GM12878 (cell line): ENCODE data around the gene CCR7. TPM values are rescaled to one million over a fixed set of nuclear protein-coding genes. Genes with fewer than 3 reads are reported as not detected.
A peak's percentile ranks its signal among the peaks of the same experiment; 100 is the strongest.

Source experiments
- ATF2 ChIP-seq: IDR thresholded peaks from 2 replicates; pipeline ENCODE4 v1.6.1; 2012; ENCODE audit warnings: low read length, inconsistent platforms
- ATF7 ChIP-seq: fragments of 450-650 bp; IDR thresholded peaks from 2 replicates; pipeline ENCODE4 v1.6.1; 2016; ENCODE audit warnings: low read depth, mild to moderate bottlenecking
- BACH1 ChIP-seq: fragments of 450-650 bp; IDR thresholded peaks from 2 replicates; pipeline ENCODE4 v1.6.1; 2017; ENCODE audit warnings: mild to moderate bottlenecking, borderline replicate concordance
- CBFB ChIP-seq: IDR thresholded peaks from 2 replicates; pipeline ENCODE4 v1.6.1; 2016; ENCODE audit warnings: antibody characterized with exemption, low read depth
- CBX5 ChIP-seq: sonication (generic); IDR thresholded peaks from 2 replicates; pipeline ENCODE4 v1.6.1; 2016; ENCODE audit warnings: low read depth, moderate library complexity, mild to moderate bottlenecking, inconsistent platforms
- CREM ChIP-seq: IDR thresholded peaks from 2 replicates; pipeline ENCODE4 v1.6.1; 2014; ENCODE audit warnings: antibody characterized with exemption, low read depth
- DPF2 ChIP-seq: fragments of 450-650 bp; IDR thresholded peaks from 2 replicates; pipeline ENCODE4 v1.6.1; 2017; ENCODE audit warnings: mild to moderate bottlenecking
- EED ChIP-seq: sonication (generic); IDR thresholded peaks from 2 replicates; pipeline ENCODE4 v1.6.1; 2016; ENCODE audit warnings: antibody characterized with exemption, low read depth
- JUNB ChIP-seq: IDR thresholded peaks from 2 replicates; pipeline ENCODE4 v1.6.1; 2016; ENCODE audit warnings: antibody characterized with exemption, mild to moderate bottlenecking
- JUND ChIP-seq: IDR thresholded peaks from 2 replicates; pipeline ENCODE4 v1.6.1; 2012; ENCODE audit warnings: low read depth, mild to moderate bottlenecking, low read length, improper control_type of control experiment, moderate library complexity
- MTA3 ChIP-seq: IDR thresholded peaks from 2 replicates; pipeline ENCODE4 v1.6.1; 2012; ENCODE audit warnings: low read length, inconsistent platforms, borderline replicate concordance
- POLR2AphosphoS5 ChIP-seq: IDR thresholded peaks from 2 replicates; pipeline ENCODE4 v1.6.1; 2011; ENCODE audit warnings: mild to moderate bottlenecking, low read length, inconsistent platforms
- RCOR1 ChIP-seq: conservative IDR thresholded peaks from 2 replicates; pipeline ENCODE4 v1.6.1; 2012; ENCODE audit warnings: low read depth, low read length, improper control_type of control experiment
- RELB ChIP-seq: fragments of 450-650 bp; IDR thresholded peaks from 2 replicates; pipeline ENCODE4 v1.6.1; 2017; ENCODE audit warnings: low read depth, mild to moderate bottlenecking, moderate library complexity
- SIX5 ChIP-seq: IDR thresholded peaks from 2 replicates; pipeline ENCODE4 v1.6.1; 2011; ENCODE audit warnings: mild to moderate bottlenecking, low read depth, low read length, moderate library complexity; ENCODE audit not compliant: severe bottlenecking
- SMARCA5 ChIP-seq: fragments of 450-650 bp; IDR thresholded peaks from 2 replicates; pipeline ENCODE4 v1.6.1; 2017; ENCODE audit warnings: mild to moderate bottlenecking
- TBL1XR1 ChIP-seq: IDR thresholded peaks from 2 replicates; pipeline ENCODE4 v1.6.1; 2012; ENCODE audit warnings: low read depth, low read length, improper control_type of control experiment
- YBX1 ChIP-seq: fragments of 450-650 bp; IDR thresholded peaks from 2 replicates; pipeline ENCODE4 v1.6.1; 2016; ENCODE audit warnings: antibody characterized with exemption
- ZBED1 ChIP-seq: IDR thresholded peaks from 2 replicates; pipeline ENCODE4 v1.6.1; 2016; ENCODE audit warnings: borderline replicate concordance
- polyA plus RNA-seq, 11 experiments: library from polyadenylated mRNA; depleted of rRNA in 4 of 11; unstranded in 6 of 11; stranded (reverse) in 5 of 11; fragments of >200 nt; fragmentation: Nextera tagmentation in 4 of 11; fragmentation: Illumina TruSeq in 1 of 11; extraction: Ambion mirVana in 4 of 11; extraction: Trizol in 1 of 11; gene quantifications; 1 replicate in 1 of 11; 2 replicates in 10 of 11; pipeline versions ENCODE4 v1.2.1 to v1.2.3, GENCODE V29; 2011 to 2016; ENCODE audit warnings: inconsistent platforms in 2 of 11, missing spikeins in 2 of 11, low read depth in 1 of 11
- total RNA-seq, 4 experiments: library from RNA; depleted of rRNA in 3 of 4; stranded (reverse); fragments of >200 nt in 3 of 4; fragmentation: Illumina TruSeq in 1 of 4; extraction: Trizol in 1 of 4; gene quantifications; 2 replicates each; pipeline versions ENCODE4 v1.2.1 to v1.2.3, GENCODE V29; 2013 to 2021
- TF ChIP-seq, protein P1 (sequence below): fragments of 450-650 bp; IDR thresholded peaks from 2 replicates; pipeline ENCODE4 v1.6.1; 2016; ENCODE audit warnings: mild to moderate bottlenecking, moderate library complexity, borderline replicate concordance
- TF ChIP-seq, protein P2 (sequence below): IDR thresholded peaks from 2 replicates; pipeline ENCODE4 v1.6.1; 2011; ENCODE audit warnings: low read depth, low read length, improper control_type of control experiment, borderline replicate concordance

Gene CCR7
- total and polyA plus RNA-seq, 10 of the 15 experiments (the other 5 are each of a cell fraction or from before 2014, with no cell fraction given): 131 to 1,171 (median 260) TPM

DNA sequence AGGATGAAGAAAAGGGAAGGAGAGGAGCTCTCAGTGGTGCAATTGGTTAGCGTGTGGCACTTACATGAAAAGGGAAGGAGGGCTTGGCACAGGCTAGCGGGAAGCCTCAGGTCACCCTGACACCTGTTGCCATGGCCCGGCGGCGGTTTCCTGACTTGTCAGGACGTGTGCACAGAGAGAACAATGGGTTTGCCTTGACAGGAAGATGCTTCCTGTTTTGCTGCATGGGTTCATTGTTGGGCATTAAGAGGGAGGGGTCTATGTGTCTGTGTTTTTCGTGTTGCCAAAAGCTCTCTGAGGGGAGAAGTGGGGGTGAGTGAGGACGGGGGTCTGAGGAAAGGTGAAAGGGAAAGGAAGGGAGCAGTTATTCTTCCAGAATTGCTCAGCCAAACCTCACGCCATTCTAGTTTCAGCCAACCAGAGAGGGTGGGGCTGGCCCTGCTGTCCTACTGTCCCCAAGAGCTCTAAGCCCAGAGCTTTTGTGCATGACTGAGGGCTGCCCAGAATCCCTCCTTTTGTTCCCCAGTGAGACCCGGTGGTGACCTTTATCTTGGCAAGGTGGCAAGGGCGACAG, 17.1 kb upstream of the CCR7 start (continued):
- peak; percentile 61 for TF ChIP-seq POLR2AphosphoS5
- TF ChIP-seq, protein P1, sequence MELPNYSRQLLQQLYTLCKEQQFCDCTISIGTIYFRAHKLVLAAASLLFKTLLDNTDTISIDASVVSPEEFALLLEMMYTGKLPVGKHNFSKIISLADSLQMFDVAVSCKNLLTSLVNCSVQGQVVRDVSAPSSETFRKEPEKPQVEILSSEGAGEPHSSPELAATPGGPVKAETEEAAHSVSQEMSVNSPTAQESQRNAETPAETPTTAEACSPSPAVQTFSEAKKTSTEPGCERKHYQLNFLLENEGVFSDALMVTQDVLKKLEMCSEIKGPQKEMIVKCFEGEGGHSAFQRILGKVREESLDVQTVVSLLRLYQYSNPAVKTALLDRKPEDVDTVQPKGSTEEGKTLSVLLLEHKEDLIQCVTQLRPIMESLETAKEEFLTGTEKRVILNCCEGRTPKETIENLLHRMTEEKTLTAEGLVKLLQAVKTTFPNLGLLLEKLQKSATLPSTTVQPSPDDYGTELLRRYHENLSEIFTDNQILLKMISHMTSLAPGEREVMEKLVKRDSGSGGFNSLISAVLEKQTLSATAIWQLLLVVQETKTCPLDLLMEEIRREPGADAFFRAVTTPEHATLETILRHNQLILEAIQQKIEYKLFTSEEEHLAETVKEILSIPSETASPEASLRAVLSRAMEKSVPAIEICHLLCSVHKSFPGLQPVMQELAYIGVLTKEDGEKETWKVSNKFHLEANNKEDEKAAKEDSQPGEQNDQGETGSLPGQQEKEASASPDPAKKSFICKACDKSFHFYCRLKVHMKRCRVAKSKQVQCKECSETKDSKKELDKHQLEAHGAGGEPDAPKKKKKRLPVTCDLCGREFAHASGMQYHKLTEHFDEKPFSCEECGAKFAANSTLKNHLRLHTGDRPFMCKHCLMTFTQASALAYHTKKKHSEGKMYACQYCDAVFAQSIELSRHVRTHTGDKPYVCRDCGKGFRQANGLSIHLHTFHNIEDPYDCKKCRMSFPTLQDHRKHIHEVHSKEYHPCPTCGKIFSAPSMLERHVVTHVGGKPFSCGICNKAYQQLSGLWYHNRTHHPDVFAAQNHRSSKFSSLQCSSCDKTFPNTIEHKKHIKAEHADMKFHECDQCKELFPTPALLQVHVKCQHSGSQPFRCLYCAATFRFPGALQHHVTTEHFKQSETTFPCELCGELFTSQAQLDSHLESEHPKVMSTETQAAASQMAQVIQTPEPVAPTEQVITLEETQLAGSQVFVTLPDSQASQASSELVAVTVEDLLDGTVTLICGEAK: peak; percentile 44; the same call in 1 of the 2 replicates
- 0 out of 2 replicates have a peak, but pooled peaks have one; percentile 44 for TF ChIP-seq CBFB
- no peak for TF ChIP-seq YBX1
- TF ChIP-seq MTA3: peak; percentile 82; the same call in 1 of the 2 replicates
- TF ChIP-seq RCOR1: peak; percentile 73
- no peak for TF ChIP-seq SMARCA5
- peak; percentile 70; the same call in 1 of the 2 replicates for TF ChIP-seq ATF7
- no peak for TF ChIP-seq CBX5
- TF ChIP-seq BACH1: peak; percentile 33; the same call in 1 of the 2 replicates
- TF ChIP-seq ZBED1: no peak
- no peak for TF ChIP-seq SIX5
- no peak for TF ChIP-seq JUND
- peak; percentile 65 for TF ChIP-seq CREM
- peak; percentile 79 for TF ChIP-seq DPF2
- TF ChIP-seq EED: peak; percentile 82
- peak; percentile 99 for TF ChIP-seq TBL1XR1
- TF ChIP-seq ATF2: peak; percentile 65; the same call in 1 of the 2 replicates
- TF ChIP-seq, protein P2, sequence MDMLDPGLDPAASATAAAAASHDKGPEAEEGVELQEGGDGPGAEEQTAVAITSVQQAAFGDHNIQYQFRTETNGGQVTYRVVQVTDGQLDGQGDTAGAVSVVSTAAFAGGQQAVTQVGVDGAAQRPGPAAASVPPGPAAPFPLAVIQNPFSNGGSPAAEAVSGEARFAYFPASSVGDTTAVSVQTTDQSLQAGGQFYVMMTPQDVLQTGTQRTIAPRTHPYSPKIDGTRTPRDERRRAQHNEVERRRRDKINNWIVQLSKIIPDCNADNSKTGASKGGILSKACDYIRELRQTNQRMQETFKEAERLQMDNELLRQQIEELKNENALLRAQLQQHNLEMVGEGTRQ: no peak; the same call in 1 of the 2 replicates
- TF ChIP-seq JUNB: peak; percentile 64
- TF ChIP-seq RELB: peak; percentile 80; the same call in 1 of the 2 replicates
